Measurements from ENCODE around the gene HSPB9. TPM values are rescaled to one million over a fixed set of nuclear protein-coding genes. Genes with fewer than 3 reads are reported as not detected.

Gene HSPB9
- total and polyA plus RNA-seq, 9 of the 15 experiments (the other 6 are each of a cell fraction or from before 2014, with no cell fraction given) = 0.04 to 0.16 (median 0.08) TPM; not detected in 3

DNA sequence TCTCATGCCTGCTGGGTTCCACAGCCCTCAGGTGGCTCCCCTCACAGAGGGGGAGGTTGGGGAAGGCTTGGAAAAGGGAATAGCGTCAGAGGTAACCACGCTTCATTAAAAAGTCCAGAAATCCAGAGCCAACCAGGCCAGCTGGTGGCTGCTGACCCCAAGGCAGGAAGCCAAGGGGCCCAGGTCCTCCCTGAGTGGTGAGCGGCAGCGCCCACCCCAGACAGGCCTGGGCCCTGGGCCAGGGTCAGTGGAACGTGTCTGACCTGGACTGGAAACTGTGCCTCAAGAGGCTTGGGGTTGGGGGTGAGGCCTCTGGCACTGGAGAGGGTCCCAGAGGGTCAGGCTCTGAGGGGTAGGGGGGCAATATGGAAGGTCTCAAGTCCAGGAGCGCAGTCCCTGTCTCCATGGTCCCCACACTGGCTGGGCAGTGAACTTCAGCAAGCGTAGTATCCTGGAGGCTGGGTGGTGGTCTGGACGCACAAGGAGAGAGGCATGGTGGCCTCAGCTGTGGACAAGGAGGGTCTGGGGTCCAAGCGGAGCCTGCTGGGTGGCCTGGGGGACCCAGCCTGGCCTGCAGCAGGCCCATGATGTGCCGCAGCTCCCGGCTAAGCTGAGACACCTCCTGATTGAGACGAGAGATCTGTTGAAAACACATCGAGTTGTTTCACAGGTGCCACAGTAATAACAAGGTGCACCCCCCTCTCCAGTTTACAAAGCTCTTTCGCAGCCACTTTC, 37.4 kb downstream of the HSPB9 start:
- FAIRE-seq (no peak), ATAC-seq (no peak), DNase-seq (ENCODE audit: extremely low read depth in 1 of 4, low spot score in 3 of 4) (no peak)
- H3K4me1 ChIP-seq (replicated peaks in 1 of 2; ENCODE audit: control insufficient read depth in 2 of 2, insufficient read depth in 2 of 2, low read length in 2 of 2) = peaks cover 7 to 32% of the 10 kb centered on the region in 2 experiments; a peak in 3 of 5 replicates
- CTCF ChIA-PET (ENCODE audit: low intra/inter-chr PET ratio) = no interaction called here
- intact Hi-C loops (cut with micrococcal nuclease) (no loop called here), in situ Hi-C loops (cut with MboI) (no loop called here)
- H3K9me3 ChIP-seq (replicated peaks; ENCODE audit: control insufficient read depth, insufficient read depth, low read depth, low read length) = no peaks in the 10 kb centered on the region
- no peaks in the 10 kb centered on the region for H3K36me3 ChIP-seq (ENCODE audit: control insufficient read depth, insufficient read depth, low read length)
- no peaks in the 10 kb centered on the region for H3K27me3 ChIP-seq (ENCODE audit: control insufficient read depth in 2 of 2, insufficient read depth in 2 of 2, low read length in 2 of 2)
- H3K4me2 ChIP-seq (ENCODE audit: insufficient read depth, low read length) = no peak overlapping the region
- H3K9me1 ChIP-seq (ENCODE audit: control insufficient read depth, insufficient read depth, low read length) = peaks cover 4% of the 10 kb centered on the region
- H4K20me1 ChIP-seq (replicated peaks; ENCODE audit: control insufficient read depth, insufficient read depth, low read length) = no peaks in the 10 kb centered on the region; the same call in 1 of the 2 replicates
- no TSS peak for BruUV-seq (replicated peaks)
- H3K27ac ChIP-seq (ENCODE audit: extremely low read depth, low read depth, low read length) = no peak overlapping the region
- no peaks in the 10 kb centered on the region for H3K79me2 ChIP-seq (ENCODE audit: control insufficient read depth, insufficient read depth, low read length)
- no peak overlapping the region for H3K4me3 ChIP-seq
- H2AFZ ChIP-seq (ENCODE audit: low read depth, low read length) = no peak overlapping the region
- WGBS (ENCODE audit: insufficient coverage, low coverage, missing lambda C conversion rate) = 54% methylated on average over 12 of the region's 14 CpGs
- POLR2A ChIA-PET = interaction anchor here (1.0 kb wide), 1 partner anchor 9 kb away, joined by 3 read pairs; no protein-coding TSS in a partner anchor
- H3K9ac ChIP-seq (ENCODE audit: insufficient read depth in 1 of 2, low read depth in 2 of 2, low read length in 2 of 2) = peak overlapping the region in 1 of 2 experiments; percentile 11; a peak in 2 of 4 replicates
- TF ChIP-seq GATA2 (CRISPR knock-in tag; IDR thresholded peaks at IDR 0.05) = no peak
- no peak for TF ChIP-seq ZKSCAN3 (CRISPR knock-in tag; IDR thresholded peaks at IDR 0.05)
- TF ChIP-seq ZNF354B (CRISPR knock-in tag; IDR thresholded peaks at IDR 0.05) = no peak
- TF ChIP-seq PPARD (CRISPR knock-in tag; IDR thresholded peaks at IDR 0.05) = no peak
- TF ChIP-seq FOXP1 (CRISPR knock-in tag; IDR thresholded peaks at IDR 0.05) = no peak
- TF ChIP-seq SMARCB1 (IDR thresholded peaks at IDR 0.05; ENCODE audit: insufficient read length, low read depth) = no peak
- TF ChIP-seq SMAD1 (IDR thresholded peaks at IDR 0.05; ENCODE audit: low read depth, low read length, partially characterized antibody) = no peak
- TF ChIP-seq, protein P1, sequence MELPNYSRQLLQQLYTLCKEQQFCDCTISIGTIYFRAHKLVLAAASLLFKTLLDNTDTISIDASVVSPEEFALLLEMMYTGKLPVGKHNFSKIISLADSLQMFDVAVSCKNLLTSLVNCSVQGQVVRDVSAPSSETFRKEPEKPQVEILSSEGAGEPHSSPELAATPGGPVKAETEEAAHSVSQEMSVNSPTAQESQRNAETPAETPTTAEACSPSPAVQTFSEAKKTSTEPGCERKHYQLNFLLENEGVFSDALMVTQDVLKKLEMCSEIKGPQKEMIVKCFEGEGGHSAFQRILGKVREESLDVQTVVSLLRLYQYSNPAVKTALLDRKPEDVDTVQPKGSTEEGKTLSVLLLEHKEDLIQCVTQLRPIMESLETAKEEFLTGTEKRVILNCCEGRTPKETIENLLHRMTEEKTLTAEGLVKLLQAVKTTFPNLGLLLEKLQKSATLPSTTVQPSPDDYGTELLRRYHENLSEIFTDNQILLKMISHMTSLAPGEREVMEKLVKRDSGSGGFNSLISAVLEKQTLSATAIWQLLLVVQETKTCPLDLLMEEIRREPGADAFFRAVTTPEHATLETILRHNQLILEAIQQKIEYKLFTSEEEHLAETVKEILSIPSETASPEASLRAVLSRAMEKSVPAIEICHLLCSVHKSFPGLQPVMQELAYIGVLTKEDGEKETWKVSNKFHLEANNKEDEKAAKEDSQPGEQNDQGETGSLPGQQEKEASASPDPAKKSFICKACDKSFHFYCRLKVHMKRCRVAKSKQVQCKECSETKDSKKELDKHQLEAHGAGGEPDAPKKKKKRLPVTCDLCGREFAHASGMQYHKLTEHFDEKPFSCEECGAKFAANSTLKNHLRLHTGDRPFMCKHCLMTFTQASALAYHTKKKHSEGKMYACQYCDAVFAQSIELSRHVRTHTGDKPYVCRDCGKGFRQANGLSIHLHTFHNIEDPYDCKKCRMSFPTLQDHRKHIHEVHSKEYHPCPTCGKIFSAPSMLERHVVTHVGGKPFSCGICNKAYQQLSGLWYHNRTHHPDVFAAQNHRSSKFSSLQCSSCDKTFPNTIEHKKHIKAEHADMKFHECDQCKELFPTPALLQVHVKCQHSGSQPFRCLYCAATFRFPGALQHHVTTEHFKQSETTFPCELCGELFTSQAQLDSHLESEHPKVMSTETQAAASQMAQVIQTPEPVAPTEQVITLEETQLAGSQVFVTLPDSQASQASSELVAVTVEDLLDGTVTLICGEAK (IDR thresholded peaks at IDR 0.05) = no peak
- TF ChIP-seq, protein P1 (CRISPR knock-in tag; IDR thresholded peaks at IDR 0.05) = no peak
- TF ChIP-seq RBM15 (IDR thresholded peaks at IDR 0.05; ENCODE audit: insufficient read depth, low read length) = no peak
- no peak for TF ChIP-seq RAD51 (IDR thresholded peaks at IDR 0.05; ENCODE audit: borderline replicate concordance, low read depth)
- no peak for TF ChIP-seq LEF1 (IDR thresholded peaks at IDR 0.05)
- TF ChIP-seq BRD9 (IDR thresholded peaks at IDR 0.05; ENCODE audit: low read depth, partially characterized antibody) = no peak
- no peak for TF ChIP-seq TFAM (CRISPR knock-in tag; conservative IDR thresholded peaks at IDR 0.05)
